OCI-LY3 (cell line): ENCODE results near the gene PCYT1A.

Experiments
- H2AFZ ChIP-seq: fragments of 200-600, 300-600 bp; shearing (Covaris generic); 2 replicates; pipeline ENCODE4 v1.6.0; 2014; ENCODE audit warnings: antibody characterized with exemption, low read depth, low read length
- H3K27ac ChIP-seq: fragments of 200-600, 300-600 bp; sonication (generic); 2 replicates; pipeline ENCODE4 v1.5.1; 2014; ENCODE audit warnings: mild to moderate bottlenecking, low read length, moderate library complexity, mixed read lengths
- H3K27me3 ChIP-seq: fragments of 200-600, 300-600 bp; sonication (generic); 2 replicates; pipeline ENCODE4 v1.6.1; 2014; ENCODE audit warnings: low read depth, low read length, mixed read lengths
- H3K36me3 ChIP-seq: fragments of 200-600, 300-600 bp; sonication (generic); replicated peaks from 2 replicates; pipeline ENCODE3; 2014; ENCODE audit warnings: low read depth, low read length, mixed read lengths
- H3K4me1 ChIP-seq: fragments of 300-600, 200-600 bp; sonication (generic); 2 replicates; pipeline ENCODE4 v1.6.1; 2014; ENCODE audit warnings: low read length, mixed read lengths
- H3K4me2 ChIP-seq: fragments of 200-600, 300-600 bp; sonication (generic); 2 replicates; pipeline ENCODE4 v1.6.1; 2014; ENCODE audit warnings: low read length, mixed read lengths
- H3K4me3 ChIP-seq: fragments of 300-600, 200-600 bp; sonication (generic); 2 replicates; pipeline ENCODE4 v1.5.1; 2014; ENCODE audit warnings: antibody characterized with exemption, mild to moderate bottlenecking, low read length, moderate library complexity
- H3K79me2 ChIP-seq: fragments of 300-600, 200-600 bp; shearing (Covaris generic); 2 replicates; pipeline ENCODE4 v1.6.1; 2014; ENCODE audit warnings: mild to moderate bottlenecking, low read length, mixed read lengths
- H3K9ac ChIP-seq: fragments of 300-600, 200-600 bp; shearing (Covaris generic); 2 replicates; pipeline ENCODE4 v1.6.0; 2014; ENCODE audit warnings: mild to moderate bottlenecking, low read length, moderate library complexity
- H3K9me3 ChIP-seq: fragments of 200-600, 300-600 bp; shearing (Covaris generic); 2 replicates; pipeline ENCODE4 v1.6.1; 2014; ENCODE audit warnings: low read length, mixed read lengths; ENCODE audit not compliant: insufficient read depth
- H4K20me1 ChIP-seq: fragments of 200-600, 300-600 bp; sonication (generic); 2 replicates; pipeline ENCODE4 v1.6.1; 2016; ENCODE audit warnings: low read length, mixed read lengths; ENCODE audit not compliant: insufficient read depth
- CTCF ChIP-seq: fragments of 200-600, 300-600 bp; sonication (generic); IDR thresholded peaks from 2 replicates; pipeline ENCODE4 v1.5.1; 2014; ENCODE audit warnings: antibody characterized with exemption, low read length, low read depth
- EZH2phosphoT487 ChIP-seq: fragments of 200-600 bp; shearing (Covaris generic); IDR thresholded peaks from 2 replicates; pipeline ENCODE4 v1.6.1; 2018; ENCODE audit warnings: antibody characterized with exemption, mixed run types, low read depth

Gene PCYT1A

DNA sequence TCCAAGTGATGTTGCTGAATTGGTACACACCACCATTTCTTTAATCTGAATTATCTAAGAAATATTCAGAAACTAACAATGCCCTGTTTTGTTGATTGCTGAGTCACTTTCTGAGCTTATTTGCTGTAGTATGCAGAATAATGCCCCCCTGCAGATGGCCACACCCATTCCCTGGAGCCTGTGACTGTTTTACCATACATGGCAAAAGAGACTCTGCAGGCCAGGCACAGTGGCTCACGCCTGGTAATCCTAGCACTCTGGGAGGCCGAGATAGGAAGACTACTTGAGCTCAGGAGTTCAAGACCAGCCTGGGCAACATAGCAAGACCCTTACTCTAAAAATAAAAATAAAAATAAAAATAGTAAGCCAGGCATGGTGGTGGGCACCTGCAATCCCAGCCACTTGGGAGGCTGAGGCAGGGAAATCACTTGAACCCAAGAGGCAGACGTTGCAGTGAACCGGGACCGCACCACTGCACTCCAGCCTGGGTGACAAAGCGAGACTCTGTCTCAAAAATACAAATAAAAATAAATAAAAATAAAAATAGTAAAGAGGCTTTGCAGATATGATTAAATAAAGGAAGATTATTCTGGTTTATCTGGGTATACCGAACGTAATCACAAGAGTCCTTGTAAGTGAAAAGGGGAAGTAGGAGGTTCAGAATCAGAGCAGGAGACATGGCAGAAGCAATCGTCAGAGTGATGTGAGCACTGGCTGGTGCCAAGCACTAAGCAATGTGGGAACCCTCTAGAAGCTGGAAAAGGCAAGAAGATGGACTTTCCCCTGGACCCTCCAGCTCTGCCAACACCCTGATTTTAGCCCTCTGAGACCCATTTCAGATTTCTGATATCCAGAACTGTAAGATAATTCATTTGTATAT, 19.0 kb downstream of the PCYT1A start:
- Histone ChIP-seq H3K4me2 (no peak overlapping the region), H3K9ac (no peak overlapping the region), H3K4me3 (no peak overlapping the region), H3K79me2 (peaks cover 5% of the 10 kb centered on the region), H3K36me3 (peaks cover 13% of the 10 kb centered on the region), H4K20me1 (no peaks in the 10 kb centered on the region), H3K27me3 (no peaks in the 10 kb centered on the region), H3K4me1 (peaks cover 7% of the 10 kb centered on the region), H2AFZ (no peak overlapping the region), H3K27ac (no peak overlapping the region), H3K9me3 (0 out of 2 replicates have a peak, but pooled peaks cover 3% of the 10 kb centered on the region)
- TF ChIP-seq EZH2phosphoT487 (no peak), CTCF (no peak)

- H3K36me3 ChIP-seq: peaks cover 3% of the 10 kb centered on the region
- H3K79me2 ChIP-seq: no peaks in the 10 kb centered on the region
- no peak overlapping the region for H3K27ac ChIP-seq
- no peaks in the 10 kb centered on the region for H3K27me3 ChIP-seq
- no peak for TF ChIP-seq EZH2phosphoT487
- no peak for TF ChIP-seq CTCF
- no peaks in the 10 kb centered on the region; the same call in 1 of the 2 replicates for H4K20me1 ChIP-seq
- H3K4me2 ChIP-seq: no peak overlapping the region
- H2AFZ ChIP-seq: no peak overlapping the region
- H3K9ac ChIP-seq: no peak overlapping the region
- H3K4me1 ChIP-seq: peaks cover under 1% of the 10 kb centered on the region
- no peaks in the 10 kb centered on the region for H3K9me3 ChIP-seq
- no peak overlapping the region for H3K4me3 ChIP-seq
These were observed 23.7 kb downstream of the PCYT1A start for GRCh38 chr3:196263819-196264218.

DNA sequence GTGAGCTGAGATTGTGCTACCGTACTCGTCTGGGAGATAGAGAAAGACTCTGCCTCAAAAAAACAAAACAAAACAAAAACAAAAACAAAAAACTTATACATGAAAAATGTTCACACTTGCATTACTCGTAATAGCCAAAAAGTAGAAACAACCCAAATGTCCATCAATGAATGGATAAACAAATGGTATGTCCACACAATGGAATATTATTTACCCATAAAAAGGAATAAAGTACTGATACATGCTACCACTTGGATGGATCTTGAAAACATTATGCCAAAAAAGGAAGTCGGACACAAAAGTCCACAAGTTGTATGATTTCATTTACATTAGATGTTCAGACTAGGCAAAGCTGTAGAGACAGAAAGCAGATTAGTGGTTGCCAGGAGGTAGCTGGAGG, 26.7 kb downstream of the PCYT1A start:
- H3K27ac ChIP-seq: no peak overlapping the region
- H3K36me3 ChIP-seq: peaks cover 7% of the 10 kb centered on the region
- no peak overlapping the region for H3K9ac ChIP-seq
- H3K79me2 ChIP-seq: no peaks in the 10 kb centered on the region
- no peaks in the 10 kb centered on the region; the same call in 1 of the 2 replicates for H4K20me1 ChIP-seq
- H3K27me3 ChIP-seq: no peaks in the 10 kb centered on the region
- H3K4me2 ChIP-seq: no peak overlapping the region
- H2AFZ ChIP-seq: no peak overlapping the region
- TF ChIP-seq CTCF (no peak), EZH2phosphoT487 (no peak)
- no peak overlapping the region for H3K4me3 ChIP-seq
- no peaks in the 10 kb centered on the region for H3K9me3 ChIP-seq
- H3K4me1 ChIP-seq: no peaks in the 10 kb centered on the region

GRCh38 chr3:196255776-196256175, 31.8 kb downstream of the PCYT1A start:
- Histone ChIP-seq H3K9ac (no peak overlapping the region), H3K79me2 (no peaks in the 10 kb centered on the region), H3K4me2 (no peak overlapping the region), H3K27ac (no peak overlapping the region), H3K9me3 (no peaks in the 10 kb centered on the region), H2AFZ (no peak overlapping the region), H3K4me3 (no peak overlapping the region), H3K27me3 (no peaks in the 10 kb centered on the region), H3K4me1 (no peaks in the 10 kb centered on the region), H3K36me3 (peaks cover 9% of the 10 kb centered on the region), H4K20me1 (no peaks in the 10 kb centered on the region)
- TF ChIP-seq CTCF: no peak
- TF ChIP-seq EZH2phosphoT487: no peak
